Lower leg skin (tissue), 4 donors: ENCODE results near the gene TAPBPL. TPM values are rescaled to one million over a fixed set of nuclear protein-coding genes. Genes with fewer than 3 reads are reported as not detected.
A peak's percentile ranks its signal among the peaks of the same experiment; 100 is the strongest.

Experiments
- DNase-seq, 2 donors: peaks; one replicate each; pipeline ENCODE4 v3.0.0-alpha.2; 2019; ENCODE audit warnings: low spot score in 2 of 2
- H3K4me3 ChIP-seq: fragments of 200-600 bp; sonication (generic); 2 replicates; pipeline ENCODE4 v1.5.1; 2017; ENCODE audit warnings: mild to moderate bottlenecking, low read depth; ENCODE audit not compliant: poor library complexity, severe bottlenecking
- POLR2A ChIP-seq, 2 donors: fragments of 450-650 bp; IDR thresholded peaks; one replicate each; pipeline ENCODE4 v1.6.1; 2016 to 2017; ENCODE audit warnings: antibody characterized with exemption in 2 of 2, mild to moderate bottlenecking in 1 of 2, moderate library complexity in 1 of 2
- WGBS, 2 donors: methylation state at CpG; one replicate each; pipeline ENCODE4 v1.1.5; 2018; 5-methylcytosine and 5-hydroxymethylcytosine counted together
- intact Hi-C: fragments of 100-400 bp; cut with DNase I; formaldehyde crosslinking; loops from one replicate; pipeline ENCODE4 v1.15.0; 2023; ENCODE audit warnings: low total_unique reads
- total RNA-seq, 4 donors: library from RNA; depleted of rRNA; stranded (reverse); fragments of >200 nt; gene quantifications; one replicate each; pipeline ENCODE4 v1.1.0, GENCODE V29; 2016
- TF ChIP-seq, protein P1 (sequence below), 3 donors: fragments of 450-650 bp; IDR thresholded peaks; one replicate each; pipeline ENCODE4 v1.5.1; 2016; ENCODE audit warnings: antibody characterized with exemption in 3 of 3, mild to moderate bottlenecking in 3 of 3, moderate library complexity in 2 of 3

Gene TAPBPL, protein sequence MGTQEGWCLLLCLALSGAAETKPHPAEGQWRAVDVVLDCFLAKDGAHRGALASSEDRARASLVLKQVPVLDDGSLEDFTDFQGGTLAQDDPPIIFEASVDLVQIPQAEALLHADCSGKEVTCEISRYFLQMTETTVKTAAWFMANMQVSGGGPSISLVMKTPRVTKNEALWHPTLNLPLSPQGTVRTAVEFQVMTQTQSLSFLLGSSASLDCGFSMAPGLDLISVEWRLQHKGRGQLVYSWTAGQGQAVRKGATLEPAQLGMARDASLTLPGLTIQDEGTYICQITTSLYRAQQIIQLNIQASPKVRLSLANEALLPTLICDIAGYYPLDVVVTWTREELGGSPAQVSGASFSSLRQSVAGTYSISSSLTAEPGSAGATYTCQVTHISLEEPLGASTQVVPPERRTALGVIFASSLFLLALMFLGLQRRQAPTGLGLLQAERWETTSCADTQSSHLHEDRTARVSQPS
- total RNA-seq: 10 to 100 TPM; 11.4 to 23.8 (median 17.6) TPM

DNA sequence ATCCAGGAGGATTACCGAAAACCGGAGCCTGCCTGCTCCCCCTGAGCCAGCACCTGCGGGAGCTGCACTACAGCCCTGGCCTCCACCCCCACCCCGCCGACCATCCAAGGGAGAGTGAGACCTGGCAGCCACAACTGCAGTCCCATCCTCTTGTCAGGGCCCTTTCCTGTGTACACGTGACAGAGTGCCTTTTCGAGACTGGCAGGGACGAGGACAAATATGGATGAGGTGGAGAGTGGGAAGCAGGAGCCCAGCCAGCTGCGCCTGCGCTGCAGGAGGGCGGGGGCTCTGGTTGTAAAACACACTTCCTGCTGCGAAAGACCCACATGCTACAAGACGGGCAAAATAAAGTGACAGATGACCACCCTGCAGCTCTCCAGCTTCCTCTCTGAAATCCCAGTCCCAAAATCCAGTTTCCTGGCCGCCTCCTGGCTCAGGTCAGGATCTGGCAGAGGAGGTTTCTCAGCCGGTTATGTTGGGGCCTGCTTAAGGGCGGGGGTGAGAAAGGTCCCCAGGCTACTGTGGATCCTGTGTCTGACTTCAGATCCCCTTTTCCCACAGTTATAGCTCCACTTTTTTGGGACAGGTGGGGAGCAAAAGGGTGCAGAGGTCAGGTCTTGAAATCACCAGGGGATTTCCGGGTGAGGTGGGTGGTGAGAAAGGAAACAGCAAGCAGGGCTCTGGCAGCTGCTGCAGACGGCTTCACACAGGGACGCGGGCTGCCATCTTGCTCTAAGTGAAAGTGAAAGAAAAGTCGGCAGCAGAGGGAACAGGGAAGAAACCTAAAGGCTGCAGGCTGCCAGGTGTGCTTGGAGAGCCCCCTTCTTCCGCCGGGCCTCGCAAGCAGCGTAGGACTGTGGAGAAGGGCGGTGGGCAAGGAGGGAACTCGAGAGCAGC is at the start of gene TAPBPL:
TAPBPL (plus strand) TSS at position 695 of the 897 bp plus-strand sequence. CDS start 207 bp downstream, outside the sequence.
- peak within 1 kb of the TSS; percentile 66 for H3K4me3 ChIP-seq
- peak; percentile 86 to 95 for DNase-seq
- WGBS, 2 donors: 1% methylated on average over 27 of the region's 27 CpGs
- intact Hi-C loops: no loop called here
- no peak for TF ChIP-seq POLR2A (IDR thresholded peaks at IDR 0.05)
- TF ChIP-seq, protein P1, sequence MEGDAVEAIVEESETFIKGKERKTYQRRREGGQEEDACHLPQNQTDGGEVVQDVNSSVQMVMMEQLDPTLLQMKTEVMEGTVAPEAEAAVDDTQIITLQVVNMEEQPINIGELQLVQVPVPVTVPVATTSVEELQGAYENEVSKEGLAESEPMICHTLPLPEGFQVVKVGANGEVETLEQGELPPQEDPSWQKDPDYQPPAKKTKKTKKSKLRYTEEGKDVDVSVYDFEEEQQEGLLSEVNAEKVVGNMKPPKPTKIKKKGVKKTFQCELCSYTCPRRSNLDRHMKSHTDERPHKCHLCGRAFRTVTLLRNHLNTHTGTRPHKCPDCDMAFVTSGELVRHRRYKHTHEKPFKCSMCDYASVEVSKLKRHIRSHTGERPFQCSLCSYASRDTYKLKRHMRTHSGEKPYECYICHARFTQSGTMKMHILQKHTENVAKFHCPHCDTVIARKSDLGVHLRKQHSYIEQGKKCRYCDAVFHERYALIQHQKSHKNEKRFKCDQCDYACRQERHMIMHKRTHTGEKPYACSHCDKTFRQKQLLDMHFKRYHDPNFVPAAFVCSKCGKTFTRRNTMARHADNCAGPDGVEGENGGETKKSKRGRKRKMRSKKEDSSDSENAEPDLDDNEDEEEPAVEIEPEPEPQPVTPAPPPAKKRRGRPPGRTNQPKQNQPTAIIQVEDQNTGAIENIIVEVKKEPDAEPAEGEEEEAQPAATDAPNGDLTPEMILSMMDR (IDR thresholded peaks at IDR 0.05): no peak

DNA sequence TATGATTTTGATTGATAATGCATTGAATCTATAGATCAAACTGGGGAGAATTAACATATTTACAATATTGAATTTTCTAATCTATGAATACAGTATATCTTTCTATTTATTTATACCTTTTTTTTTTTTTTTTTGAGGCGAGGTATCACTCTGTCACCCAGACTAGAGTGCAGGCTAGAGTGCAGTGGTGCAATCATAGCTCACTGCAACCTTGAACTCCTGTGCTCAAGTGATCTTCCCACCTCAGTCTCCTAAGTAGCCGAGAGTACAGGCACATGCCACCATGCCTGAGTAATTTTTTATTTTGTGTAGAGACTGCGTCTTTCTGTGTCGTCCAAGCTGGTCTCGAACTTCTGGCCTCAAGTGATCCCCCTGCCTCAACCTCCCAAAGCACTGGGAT is 47.5 kb upstream of the TAPBPL start:
- intact Hi-C loops: no loop called here
- no peak for TF ChIP-seq POLR2A (IDR thresholded peaks at IDR 0.05)
- TF ChIP-seq, protein P1 (IDR thresholded peaks at IDR 0.05): no peak
- WGBS, 2 donors: 92 to 97% methylated on average over 5 of the region's 5 CpGs
- no peak for DNase-seq
- H3K4me3 ChIP-seq: no peak overlapping the region

DNA sequence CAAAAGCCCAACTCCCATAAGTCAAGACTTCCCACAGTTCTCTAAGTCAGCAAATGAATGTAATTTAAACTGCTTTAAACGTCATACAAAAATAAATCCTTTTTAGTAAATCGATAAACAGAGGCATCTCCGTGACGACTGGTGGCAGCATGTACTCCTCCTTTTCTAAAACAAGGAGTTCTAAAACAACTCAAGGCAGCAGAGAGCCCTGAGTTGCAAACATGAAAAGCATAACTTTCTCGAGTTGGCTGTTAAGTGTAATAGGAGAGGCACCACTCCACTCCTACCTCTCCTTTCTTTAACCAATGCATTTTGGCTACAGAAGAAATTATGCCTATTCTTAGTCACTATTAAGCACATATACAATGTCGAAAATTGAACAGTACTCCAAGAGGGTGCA is 45.9 kb upstream of the TAPBPL start:
- intact Hi-C loops: no loop called here
- TF ChIP-seq, protein P1 (IDR thresholded peaks at IDR 0.05): no peak
- TF ChIP-seq POLR2A (IDR thresholded peaks at IDR 0.05): no peak
- WGBS, 2 donors: 76 to 78% methylated on average over 6 of the region's 6 CpGs
- H3K4me3 ChIP-seq: no peak overlapping the region
- no peak for DNase-seq

DNA sequence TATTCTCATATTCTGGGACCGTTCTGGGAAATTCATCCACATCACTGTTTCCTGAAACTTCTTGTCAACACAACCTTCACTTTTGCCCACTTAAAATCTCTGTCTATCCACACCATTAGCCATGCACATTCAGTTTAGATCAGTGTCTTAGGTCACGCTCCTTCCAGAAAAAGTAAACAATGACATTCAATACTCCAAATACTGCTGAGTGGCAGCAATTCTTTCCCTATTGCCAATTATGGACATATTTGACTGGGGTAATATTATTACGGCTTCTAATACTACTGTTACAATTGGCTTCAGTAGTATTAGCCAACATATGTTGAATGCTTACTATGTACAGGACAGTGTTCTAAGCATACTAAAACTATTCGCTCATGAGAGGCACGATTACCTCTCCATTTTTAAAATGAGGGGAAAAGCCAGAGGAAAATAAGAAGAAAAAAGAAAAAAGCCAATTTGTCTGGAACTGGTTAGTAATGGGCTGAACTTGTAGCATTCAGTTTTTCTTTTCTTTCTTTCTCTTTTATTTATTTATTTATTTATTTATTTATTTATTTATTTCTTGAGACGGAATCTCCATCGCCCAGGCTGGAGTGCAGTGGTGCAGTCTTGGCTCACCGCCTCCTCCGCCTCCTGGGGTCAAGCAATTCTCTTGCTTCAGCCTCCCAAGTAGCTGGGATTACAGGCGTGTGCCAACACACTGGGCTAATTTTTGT is 44.4 kb upstream of the TAPBPL start:
- H3K4me3 ChIP-seq: no peak overlapping the region
- TF ChIP-seq POLR2A (IDR thresholded peaks at IDR 0.05): no peak
- intact Hi-C loops: no loop called here
- no peak for DNase-seq
- WGBS, 2 donors: 95 to 98% methylated on average over 10 of the region's 10 CpGs

DNA sequence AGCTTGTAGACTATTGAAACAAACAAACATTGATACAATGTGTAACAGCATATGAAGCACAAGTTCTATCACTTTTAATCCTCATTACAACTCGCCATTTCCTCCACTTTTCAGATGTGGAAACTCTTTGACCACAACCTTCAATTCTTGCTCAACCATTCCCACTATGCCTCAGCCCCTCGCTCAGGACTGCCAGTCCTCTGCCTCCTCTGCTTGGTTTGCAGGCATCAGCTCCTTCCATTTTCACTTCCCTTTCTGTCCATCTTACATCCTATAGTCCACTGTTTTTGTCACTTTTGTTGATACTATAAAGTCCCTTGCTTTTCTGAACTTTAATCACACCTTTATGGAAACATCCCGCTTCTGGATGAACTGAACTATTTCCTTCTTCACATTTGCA is 35.2 kb upstream of the TAPBPL start:
- 82 to 87% methylated on average over 3 of the region's 3 CpGs for WGBS, 2 donors
- no peak for DNase-seq
- no peak overlapping the region for H3K4me3 ChIP-seq
- intact Hi-C loops: no loop called here
- TF ChIP-seq, protein P1 (IDR thresholded peaks at IDR 0.05): no peak
- TF ChIP-seq POLR2A (IDR thresholded peaks at IDR 0.05): no peak
